Erythroblast (primary cell): ENCODE results near the gene SCN1A.

Experiments used
- GATA1 ChIP-seq: IDR thresholded peaks from 2 replicates; pipeline ENCODE4 v1.6.1; 2011; ENCODE audit warnings: low read depth, mild to moderate bottlenecking, control low read depth, low read length, moderate library complexity
- POLR2A ChIP-seq: IDR thresholded peaks from 2 replicates; pipeline ENCODE4 v1.6.1; 2011; ENCODE audit warnings: mild to moderate bottlenecking, low read length

- TF ChIP-seq POLR2A (no peak), GATA1 (no peak)
Measured at GRCh38 chr2:166090908-166091307, 36.9 kb downstream of the SCN1A start.
